SK-N-MC (cell line): Measurements from ENCODE around the gene IER2.

Source experiments
- EZH2 ChIP-seq: fragments of 200-600 bp; sonication (generic); IDR thresholded peaks from one replicate; pipeline ENCODE4 v1.6.1; 2017; ENCODE audit warnings: antibody characterized with exemption
- FOXP2 ChIP-seq: optimal IDR thresholded peaks from 2 replicates; pipeline ENCODE3; 2011; ENCODE audit warnings: mild to moderate bottlenecking, moderate library complexity; ENCODE audit not compliant: insufficient read depth; ENCODE audit errors: extremely low read length, control extremely low read depth
- POLR2AphosphoS5 ChIP-seq: IDR thresholded peaks from 2 replicates; pipeline ENCODE4 v1.6.1; 2012; ENCODE audit warnings: mild to moderate bottlenecking, low read depth, low read length, borderline replicate concordance

- TF ChIP-seq POLR2AphosphoS5 (no peak), EZH2 (no peak), FOXP2 (no peak)
These were observed 45.5 kb downstream of the IER2 start for GRCh38 chr19:13195678-13196077.
